Natural killer cell treated with Interleukin-12 subunit alpha and Interleukin-12 subunit beta and Interleukin-15 and Interleukin-18, amount 100 ng/mL, for 72 hours (primary cell): ENCODE measurements around the gene PDE4D. TPM values are rescaled to one million over a fixed set of nuclear protein-coding genes. Genes with fewer than 3 reads are reported as not detected.
"Not testable (repeated sequence)": the region's sequence is repeated elsewhere in the genome, so short reads cannot be mapped to it uniquely, and the experiment has no call there.

Experiments
- ATAC-seq, 2 donors: fragments of 150-1000 bp; cut with Tn5 transposase in 1 of 2; sonication (Bioruptor Pico), chemical (Tn5 transposase) in 1 of 2; 2 replicates each; pipeline ENCODE4 v1.10.0; 2021
- DNase-seq: peaks from one replicate; pipeline ENCODE4 v3.0.0; 2022; ENCODE audit warnings: low spot score
- H3K27ac Mint-ChIP-seq, 2 donors: 1 replicate in 1 of 2; 2 replicates in 1 of 2; pipeline ENCODE4 v1.8.0; 2022; ENCODE audit warnings: mixed read lengths in 2 of 2, mild to moderate bottlenecking in 1 of 2, moderate library complexity in 1 of 2
- H3K27me3 Mint-ChIP-seq, 2 donors: 1 replicate in 1 of 2; 2 replicates in 1 of 2; pipeline ENCODE4 v1.8.0; 2022; ENCODE audit warnings: mixed read lengths in 2 of 2
- H3K36me3 Mint-ChIP-seq: one replicate; pipeline ENCODE4 v1.8.0; 2022; ENCODE audit warnings: mixed read lengths
- H3K4me1 Mint-ChIP-seq, 2 donors: 1 replicate in 1 of 2; 2 replicates in 1 of 2; pipeline ENCODE4 v1.8.0; 2022; ENCODE audit warnings: low read depth in 2 of 2, mixed read lengths in 2 of 2, mild to moderate bottlenecking in 1 of 2
- H3K4me3 Mint-ChIP-seq: one replicate; pipeline ENCODE4 v1.8.0; 2022; ENCODE audit warnings: mixed read lengths
- H3K9me3 Mint-ChIP-seq: 2 replicates; pipeline ENCODE4 v1.8.0; 2022; ENCODE audit warnings: mixed read lengths
- total RNA-seq, 2 donors: library from RNA; stranded (reverse); gene quantifications; one replicate each; pipeline ENCODE4 v1.2.3, GENCODE V29; 2022

The PDE4D gene
- total RNA-seq, 2 donors from 2014 or later = 55.0 to 80.5 TPM

DNA sequence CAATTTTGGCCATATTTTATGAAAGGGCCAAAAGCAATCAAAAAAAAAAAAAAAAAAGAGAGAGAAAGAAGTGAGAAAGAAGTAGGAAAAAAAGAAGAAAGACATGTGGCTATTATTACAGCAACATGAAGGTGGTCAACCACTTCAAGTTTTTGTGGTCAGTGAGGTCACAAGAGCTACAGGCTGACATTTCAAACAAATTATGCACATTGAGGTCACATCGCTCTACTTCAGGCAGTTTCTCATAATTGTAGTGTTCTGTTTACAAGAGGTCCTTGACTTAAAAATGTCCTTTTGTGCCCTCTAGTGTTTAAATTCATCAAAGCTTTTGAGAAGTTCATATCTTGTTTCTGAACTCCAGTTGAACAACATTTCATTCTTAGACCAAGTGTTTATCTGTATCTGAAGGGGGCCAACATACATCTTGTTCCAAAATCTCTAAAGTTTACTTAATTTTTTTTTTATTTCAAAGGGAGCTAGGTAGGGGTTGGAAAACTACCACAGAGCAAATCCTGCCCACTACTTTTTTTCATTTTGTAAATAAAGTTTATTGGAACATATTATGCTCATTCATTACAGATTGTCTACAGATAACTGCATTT is 513.1 kb downstream of the PDE4D start:
- no peak for DNase-seq
- peak; percentile 83 to 88 for ATAC-seq
- Mint-ChIP-seq H3K4me1 (peaks cover 0 to 4% of the 10 kb centered on the region in 2 donors), H3K4me3 (no peak overlapping the region), H3K36me3 (no peaks in the 10 kb centered on the region), H3K9me3 (no peaks in the 10 kb centered on the region), H3K27me3 (peaks cover 0 to 13% of the 10 kb centered on the region in 2 donors), H3K27ac (no peak overlapping the region)

DNA sequence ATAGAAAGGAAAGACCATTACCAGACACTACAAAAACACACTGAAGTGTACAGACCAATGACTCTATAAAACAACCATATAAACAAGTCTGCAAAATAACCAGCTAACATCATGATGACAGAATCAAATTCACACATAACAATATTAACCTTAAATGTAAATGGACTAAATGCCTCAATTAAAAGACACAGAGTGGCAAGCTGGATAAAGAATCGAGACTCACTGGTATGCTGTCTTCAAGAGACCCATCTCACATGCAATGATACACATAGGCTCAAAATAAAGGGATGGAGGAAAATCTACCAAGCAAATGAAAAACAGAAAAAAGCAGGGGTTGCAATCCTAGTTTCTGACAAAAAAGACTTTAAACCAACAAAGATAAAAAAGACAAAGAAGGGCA is 519.5 kb downstream of the PDE4D start:
- not testable (repeated sequence) for ATAC-seq, DNase-seq, H3K4me3 Mint-ChIP-seq, H3K9me3 Mint-ChIP-seq, H3K4me1 Mint-ChIP-seq, H3K27ac Mint-ChIP-seq
- Mint-ChIP-seq H3K27me3 (peaks cover 2 to 23% of the 10 kb centered on the region in 2 donors), H3K36me3 (peaks cover 17% of the 10 kb centered on the region)

DNA sequence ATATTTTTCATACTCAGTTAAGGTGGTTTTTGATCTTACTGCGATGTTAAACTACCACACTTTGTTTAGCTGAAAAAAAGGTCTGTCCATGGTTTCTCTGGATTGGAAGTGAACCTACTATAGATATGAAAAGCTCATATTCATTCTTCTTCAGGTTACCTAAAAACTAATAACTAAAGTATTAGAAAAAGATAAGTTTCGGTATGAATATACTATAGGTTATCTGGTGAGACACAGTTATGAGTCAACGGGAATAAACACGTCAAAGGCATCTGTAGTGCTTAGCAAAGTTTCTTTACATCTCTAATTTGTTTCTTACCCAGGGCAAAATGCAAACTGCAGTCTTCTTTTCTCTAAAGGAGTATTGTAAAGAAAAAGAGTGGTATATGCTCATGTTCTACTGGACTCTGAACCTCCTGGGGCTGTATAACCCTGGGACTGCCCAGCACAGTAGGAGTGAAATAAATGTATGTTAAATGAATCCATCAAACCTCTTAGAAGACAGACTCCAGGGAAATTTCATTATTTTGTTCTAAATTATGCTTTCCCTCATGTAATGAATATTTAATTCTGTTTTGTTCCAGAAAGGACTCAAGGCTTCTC is 521.9 kb downstream of the PDE4D start:
- DNase-seq (no peak), ATAC-seq (no peak)
- Mint-ChIP-seq H3K9me3 (peaks cover 6% of the 10 kb centered on the region), H3K4me1 (peaks cover 0 to 3% of the 10 kb centered on the region in 2 donors), H3K27ac (no peak overlapping the region), H3K36me3 (peaks cover 17% of the 10 kb centered on the region), H3K27me3 (peaks cover 2 to 23% of the 10 kb centered on the region in 2 donors), H3K4me3 (no peak overlapping the region)

- no peak for DNase-seq
- Mint-ChIP-seq H3K27ac (no peak overlapping the region), H3K27me3 (peaks cover 2 to 9% of the 10 kb centered on the region in 2 donors), H3K9me3 (peaks cover 6% of the 10 kb centered on the region), H3K4me3 (no peak overlapping the region), H3K4me1 (peaks cover 0 to 3% of the 10 kb centered on the region in 2 donors), H3K36me3 (peaks cover 5% of the 10 kb centered on the region)
- no peak for ATAC-seq
Observed at GRCh38 chr5:59368951-59369350, 524.6 kb downstream of the PDE4D start.

DNA sequence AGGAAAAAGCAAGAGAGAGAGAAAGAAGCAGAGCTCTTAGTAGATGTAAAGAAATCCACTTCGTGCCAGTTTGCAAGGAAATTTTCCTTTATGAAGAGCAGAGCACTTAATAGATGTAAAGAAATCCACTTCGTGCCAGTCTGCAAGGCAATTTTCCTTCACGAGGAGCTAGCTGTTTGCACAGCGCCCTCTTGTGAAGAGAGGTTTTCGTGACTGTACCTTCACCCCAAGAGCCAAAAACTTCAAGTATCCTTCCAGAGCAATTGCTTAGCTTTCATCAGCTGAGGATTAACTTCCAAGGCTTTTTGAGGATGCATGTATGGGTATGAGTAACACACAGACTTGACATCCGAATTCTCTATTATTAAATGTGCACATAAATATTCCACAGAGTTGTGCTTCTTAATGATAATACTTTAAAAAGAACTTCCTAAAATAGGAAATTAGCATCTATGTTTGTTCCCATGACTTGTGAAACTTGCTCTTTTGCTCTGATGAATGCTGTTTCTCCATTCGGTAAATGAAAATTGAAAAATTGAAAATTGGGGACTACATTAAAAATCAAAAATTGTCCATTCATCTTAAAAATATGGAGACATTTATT is 525.6 kb downstream of the PDE4D start:
- Mint-ChIP-seq H3K27me3 (peaks cover 2 to 10% of the 10 kb centered on the region in 2 donors), H3K4me1 (peaks cover 0 to 3% of the 10 kb centered on the region in 2 donors), H3K27ac (no peak overlapping the region), H3K36me3 (no peaks in the 10 kb centered on the region), H3K9me3 (no peaks in the 10 kb centered on the region), H3K4me3 (no peak overlapping the region)
- DNase-seq (no peak), ATAC-seq (no peak)

DNA sequence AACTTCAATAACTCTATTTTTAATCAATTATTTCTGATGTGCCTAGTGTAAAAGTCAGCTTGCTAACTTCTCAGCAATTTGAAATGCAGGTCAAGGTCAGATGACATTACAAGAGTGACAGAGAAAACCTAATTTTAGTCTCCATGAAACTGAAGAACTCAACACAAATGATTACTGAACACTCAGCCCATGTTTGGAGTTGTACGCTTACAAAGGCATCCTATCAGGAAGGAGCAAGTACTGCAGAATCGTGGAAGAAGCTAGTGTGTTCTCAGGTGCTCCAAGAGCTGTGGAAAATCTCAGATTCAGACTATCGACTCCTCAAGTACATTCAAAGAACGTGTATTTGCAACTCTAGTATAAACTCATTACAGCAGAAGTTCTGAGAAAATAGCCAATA is 526.7 kb downstream of the PDE4D start:
- Mint-ChIP-seq H3K36me3 (no peaks in the 10 kb centered on the region), H3K4me3 (no peak overlapping the region), H3K27ac (no peak overlapping the region), H3K27me3 (peaks cover 2 to 17% of the 10 kb centered on the region in 2 donors), H3K4me1 (peaks cover 0 to 3% of the 10 kb centered on the region in 2 donors), H3K9me3 (no peaks in the 10 kb centered on the region)
- no peak for ATAC-seq
- DNase-seq = no peak

- Mint-ChIP-seq H3K9me3 (no peaks in the 10 kb centered on the region), H3K27me3 (peaks cover 0 to 25% of the 10 kb centered on the region in 2 donors), H3K4me3 (no peak overlapping the region), H3K27ac (no peak overlapping the region), H3K36me3 (no peaks in the 10 kb centered on the region), H3K4me1 (peaks cover 10 to 13% of the 10 kb centered on the region in 2 donors)
- ATAC-seq = no peak
- DNase-seq = no peak
Observed at GRCh38 chr5:59362438-59362837, 531.1 kb downstream of the PDE4D start.

- no peaks in the 10 kb centered on the region for H3K36me3 Mint-ChIP-seq
- ATAC-seq = no peak
- H3K4me3 Mint-ChIP-seq = no peak overlapping the region
- peaks cover 0 to 26% of the 10 kb centered on the region in 2 donors for H3K27me3 Mint-ChIP-seq
- no peak for DNase-seq
- peaks cover 10 to 20% of the 10 kb centered on the region in 2 donors for H3K4me1 Mint-ChIP-seq
- H3K27ac Mint-ChIP-seq = no peak overlapping the region
- no peaks in the 10 kb centered on the region for H3K9me3 Mint-ChIP-seq
Observed at GRCh38 chr5:59361454-59361853, 532.1 kb downstream of the PDE4D start.

- peaks cover 10 to 22% of the 10 kb centered on the region in 2 donors for H3K4me1 Mint-ChIP-seq
- H3K27me3 Mint-ChIP-seq = peaks cover 0 to 26% of the 10 kb centered on the region in 2 donors
- H3K4me3 Mint-ChIP-seq = no peak overlapping the region
- DNase-seq (no peak), ATAC-seq (peak in 1 of 2 donors; percentile 44)
- no peak overlapping the region for H3K27ac Mint-ChIP-seq
- H3K36me3 Mint-ChIP-seq = no peaks in the 10 kb centered on the region
- no peaks in the 10 kb centered on the region for H3K9me3 Mint-ChIP-seq
Observed at GRCh38 chr5:59360130-59360555, 533.4 kb downstream of the PDE4D start.

- Mint-ChIP-seq H3K36me3 (no peaks in the 10 kb centered on the region), H3K27me3 (peaks cover 0 to 20% of the 10 kb centered on the region in 2 donors), H3K4me3 (peak overlapping the region; percentile 18), H3K9me3 (no peaks in the 10 kb centered on the region), H3K4me1 (peaks cover 10 to 28% of the 10 kb centered on the region in 2 donors), H3K27ac (peak overlapping the region; percentile 60 to 90)
- DNase-seq = no peak
- ATAC-seq = peak; percentile 67 to 78
Observed at GRCh38 chr5:59358005-59358861, 535.3 kb downstream of the PDE4D start.

GRCh38 chr5:59357381-59357977 is 536.0 kb downstream of the PDE4D start:
- H3K4me3 Mint-ChIP-seq = peak overlapping the region; percentile 18
- H3K9me3 Mint-ChIP-seq = no peaks in the 10 kb centered on the region
- H3K36me3 Mint-ChIP-seq = no peaks in the 10 kb centered on the region
- peaks cover 0 to 20% of the 10 kb centered on the region in 2 donors for H3K27me3 Mint-ChIP-seq
- DNase-seq = no peak
- H3K27ac Mint-ChIP-seq = peak overlapping the region; percentile 60 to 90
- no peak for ATAC-seq
- peaks cover 10 to 29% of the 10 kb centered on the region in 2 donors for H3K4me1 Mint-ChIP-seq

DNA sequence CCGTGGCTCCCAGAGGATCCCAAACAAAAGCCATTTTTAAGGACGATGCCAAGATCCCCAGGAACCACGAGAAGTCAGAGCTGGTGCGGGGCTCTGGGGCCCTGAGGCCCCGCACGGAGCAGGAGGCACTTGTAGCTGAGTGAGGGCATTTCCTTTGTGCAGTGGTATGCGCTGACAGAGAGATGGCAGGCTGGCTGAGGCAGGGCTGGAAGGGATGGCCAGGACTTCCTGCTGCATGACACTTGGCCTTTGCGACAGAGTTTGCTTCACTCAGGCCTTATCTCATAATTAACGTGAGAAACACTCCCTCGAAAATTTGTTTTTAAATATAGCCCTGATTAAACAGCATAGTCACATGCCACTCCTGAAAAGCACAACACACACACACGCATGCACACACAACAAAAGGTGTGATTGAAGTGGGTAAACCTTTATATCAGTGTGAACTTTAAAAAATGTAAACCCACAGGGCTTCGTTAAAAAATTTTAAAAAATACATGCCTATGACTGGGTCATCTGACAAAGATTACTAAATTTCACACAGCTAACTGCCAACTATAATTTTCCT is 536.6 kb downstream of the PDE4D start:
- no peaks in the 10 kb centered on the region for H3K9me3 Mint-ChIP-seq
- no peak overlapping the region for H3K4me3 Mint-ChIP-seq
- DNase-seq (peak; percentile 80), ATAC-seq (peak; percentile 83 to 91)
- no peaks in the 10 kb centered on the region for H3K36me3 Mint-ChIP-seq
- peak overlapping the region; percentile 60 to 90 for H3K27ac Mint-ChIP-seq
- peaks cover 10 to 29% of the 10 kb centered on the region in 2 donors for H3K4me1 Mint-ChIP-seq
- H3K27me3 Mint-ChIP-seq = peaks cover 0 to 21% of the 10 kb centered on the region in 2 donors

DNA sequence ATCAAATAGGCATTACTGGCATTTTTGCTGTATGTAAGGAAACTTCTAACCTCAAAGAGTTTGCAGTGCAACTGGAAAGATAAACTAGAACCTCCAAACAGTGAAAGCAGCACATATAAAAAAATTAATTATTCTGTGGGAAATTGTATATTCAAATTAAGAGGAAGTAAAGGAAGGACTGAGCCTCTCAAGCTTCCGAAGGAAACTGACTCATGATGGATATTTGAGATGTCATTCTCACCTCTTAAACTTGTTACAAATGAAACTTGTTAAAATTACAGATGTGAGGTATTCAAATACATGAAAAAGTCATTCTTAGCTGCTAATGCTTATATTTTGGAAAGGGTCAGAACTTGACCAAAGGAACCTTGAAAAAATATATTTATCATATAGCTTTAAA is 538.7 kb downstream of the PDE4D start:
- DNase-seq (no peak), ATAC-seq (no peak)
- Mint-ChIP-seq H3K9me3 (no peaks in the 10 kb centered on the region), H3K27me3 (peaks cover 0 to 15% of the 10 kb centered on the region in 2 donors), H3K27ac (no peak overlapping the region), H3K36me3 (no peaks in the 10 kb centered on the region), H3K4me3 (no peak overlapping the region), H3K4me1 (peaks cover 10 to 29% of the 10 kb centered on the region in 2 donors)
